ENCODE measurements around the gene PDSS2. TPM values are rescaled to one million over a fixed set of nuclear protein-coding genes. Genes with fewer than 3 reads are reported as not detected.

The PDSS2 gene
- total RNA-seq, 1 donor from 2014 or later, result 12.4 TPM

- Mint-ChIP-seq H3K36me3 (ENCODE audit: unreplicated experiment) (peaks cover 3% of the 10 kb centered on the region), H3K4me3 (ENCODE audit: unreplicated experiment) (no peak overlapping the region), H3K9me3 (ENCODE audit: unreplicated experiment) (peaks cover 26% of the 10 kb centered on the region), H3K4me1 (ENCODE audit: unreplicated experiment) (peaks cover 5% of the 10 kb centered on the region), H3K27ac (ENCODE audit: unreplicated experiment) (no peak overlapping the region), H3K27me3 (ENCODE audit: unreplicated experiment) (no peaks in the 10 kb centered on the region)
- TF ChIP-seq CTCF (IDR thresholded peaks at IDR 0.05), result no peak
- no peak for DNase-seq (ENCODE audit: extremely low spot score, unreplicated experiment)
These were observed 11.6 kb downstream of the PDSS2 start for GRCh38 chr6:107447663-107448216.

GRCh38 chr6:107444277-107444676, 15.1 kb downstream of the PDSS2 start:
- Mint-ChIP-seq H3K27me3 (ENCODE audit: unreplicated experiment) (no peaks in the 10 kb centered on the region), H3K9me3 (ENCODE audit: unreplicated experiment) (peaks cover 16% of the 10 kb centered on the region), H3K27ac (ENCODE audit: unreplicated experiment) (no peak overlapping the region), H3K4me1 (ENCODE audit: unreplicated experiment) (peaks cover 5% of the 10 kb centered on the region), H3K36me3 (ENCODE audit: unreplicated experiment) (peaks cover 4% of the 10 kb centered on the region), H3K4me3 (ENCODE audit: unreplicated experiment) (no peak overlapping the region)
- TF ChIP-seq CTCF (IDR thresholded peaks at IDR 0.05), result no peak
- DNase-seq (ENCODE audit: extremely low spot score, unreplicated experiment), result no peak

- no peak for TF ChIP-seq CTCF (IDR thresholded peaks at IDR 0.05)
- H3K9me3 Mint-ChIP-seq (ENCODE audit: unreplicated experiment), result peaks cover 11% of the 10 kb centered on the region
- H3K36me3 Mint-ChIP-seq (ENCODE audit: unreplicated experiment), result peaks cover 3% of the 10 kb centered on the region
- H3K4me3 Mint-ChIP-seq (ENCODE audit: unreplicated experiment), result no peak overlapping the region
- DNase-seq (ENCODE audit: extremely low spot score, unreplicated experiment), result no peak
- no peak overlapping the region for H3K27ac Mint-ChIP-seq (ENCODE audit: unreplicated experiment)
- H3K4me1 Mint-ChIP-seq (ENCODE audit: unreplicated experiment), result peaks cover 5% of the 10 kb centered on the region
- H3K27me3 Mint-ChIP-seq (ENCODE audit: unreplicated experiment), result no peaks in the 10 kb centered on the region
These were observed 15.6 kb downstream of the PDSS2 start for GRCh38 chr6:107443608-107444267.

GRCh38 chr6:107442938-107443607, 16.3 kb downstream of the PDSS2 start:
- no peak for TF ChIP-seq CTCF (IDR thresholded peaks at IDR 0.05)
- Mint-ChIP-seq H3K36me3 (ENCODE audit: unreplicated experiment) (peaks cover 3% of the 10 kb centered on the region), H3K9me3 (ENCODE audit: unreplicated experiment) (peaks cover 4% of the 10 kb centered on the region), H3K27me3 (ENCODE audit: unreplicated experiment) (no peaks in the 10 kb centered on the region), H3K4me1 (ENCODE audit: unreplicated experiment) (peaks cover 5% of the 10 kb centered on the region), H3K4me3 (ENCODE audit: unreplicated experiment) (no peak overlapping the region), H3K27ac (ENCODE audit: unreplicated experiment) (no peak overlapping the region)
- no peak for DNase-seq (ENCODE audit: extremely low spot score, unreplicated experiment)

- H3K27me3 Mint-ChIP-seq (ENCODE audit: unreplicated experiment), result no peaks in the 10 kb centered on the region
- no peak for TF ChIP-seq CTCF (IDR thresholded peaks at IDR 0.05)
- no peak overlapping the region for H3K4me3 Mint-ChIP-seq (ENCODE audit: unreplicated experiment)
- H3K27ac Mint-ChIP-seq (ENCODE audit: unreplicated experiment), result no peak overlapping the region
- H3K9me3 Mint-ChIP-seq (ENCODE audit: unreplicated experiment), result no peaks in the 10 kb centered on the region
- peaks cover 3% of the 10 kb centered on the region for H3K36me3 Mint-ChIP-seq (ENCODE audit: unreplicated experiment)
- H3K4me1 Mint-ChIP-seq (ENCODE audit: unreplicated experiment), result peaks cover 5% of the 10 kb centered on the region
- no peak for DNase-seq (ENCODE audit: extremely low spot score, unreplicated experiment)
These were observed 17.7 kb downstream of the PDSS2 start for GRCh38 chr6:107441682-107442081.

All from osteocyte (in vitro differentiated cells).